Measurements from ENCODE around the gene HAUS3.

- TF ChIP-seq CTCF (conservative IDR thresholded peaks at IDR 0.05; ENCODE audit: low read depth, low read length): no peak
- no peak for TF ChIP-seq EZH2 (IDR thresholded peaks at IDR 0.05; ENCODE audit: low read length, unreplicated experiment)
These were observed 17.2 kb upstream of the HAUS3 start for GRCh38 chr4:2259036-2259540.
